IPS-20b (cell line): ENCODE data around the gene STK38.
A peak's percentile ranks its signal among the peaks of the same experiment; 100 is the strongest.
"Not testable (repeated sequence)": the region's sequence is repeated elsewhere in the genome, so short reads cannot be mapped to it uniquely, and the experiment has no call there.

Experiments used
- H3K27ac ChIP-seq: one replicate; pipeline ENCODE4 v1.5.1; 2013; ENCODE audit warnings: low read length
- H3K27me3 ChIP-seq: 2 replicates; pipeline ENCODE4 v1.6.1; 2013; ENCODE audit warnings: mild to moderate bottlenecking, low read length, inconsistent platforms; ENCODE audit not compliant: insufficient read depth
- H3K36me3 ChIP-seq: 2 replicates; pipeline ENCODE4 v1.6.1; 2013; ENCODE audit warnings: low read depth, mild to moderate bottlenecking, inconsistent platforms, low read length, moderate library complexity; ENCODE audit not compliant: insufficient read depth
- H3K4me1 ChIP-seq: 2 replicates; pipeline ENCODE4 v1.6.1; 2013; ENCODE audit warnings: mild to moderate bottlenecking, control low read depth, inconsistent platforms, low read length, moderate library complexity; ENCODE audit not compliant: insufficient read depth
- H3K4me3 ChIP-seq: 2 replicates; pipeline ENCODE4 v1.5.1; 2013; ENCODE audit warnings: mild to moderate bottlenecking, low read length, inconsistent platforms
- H3K9ac ChIP-seq: 2 replicates; pipeline ENCODE4 v1.6.1; 2013; ENCODE audit warnings: low read depth, mild to moderate bottlenecking, inconsistent platforms, low read length, moderate library complexity
- H3K9me3 ChIP-seq: 2 replicates; pipeline ENCODE4 v1.6.1; 2013; ENCODE audit warnings: mild to moderate bottlenecking, low read depth, low read length, inconsistent platforms; ENCODE audit not compliant: insufficient read depth

STK38 gene

DNA sequence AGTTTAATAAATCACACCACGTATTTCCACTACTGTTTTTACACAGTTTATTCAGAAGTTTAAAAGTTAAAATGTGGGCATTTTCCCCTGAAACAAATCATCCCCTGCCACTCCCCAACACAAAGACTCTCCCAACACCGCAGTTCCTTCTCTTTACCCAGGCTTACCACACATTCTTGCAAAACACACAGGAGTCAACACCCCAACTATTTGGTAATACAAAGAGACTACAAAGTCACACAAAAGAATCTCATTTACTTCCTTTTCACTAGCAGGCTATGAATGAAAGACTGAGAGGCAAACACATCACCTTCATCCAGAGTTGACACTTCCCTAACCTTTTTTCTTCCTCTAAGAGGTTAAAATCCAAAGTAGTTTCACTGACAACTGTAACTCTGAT lies 53.4 kb downstream of the STK38 start:
- no peaks in the 10 kb centered on the region for H3K27me3 ChIP-seq
- H3K36me3 ChIP-seq = peaks cover 51% of the 10 kb centered on the region
- H3K9me3 ChIP-seq = no peaks in the 10 kb centered on the region
- no peak overlapping the region for H3K4me3 ChIP-seq
- H3K4me1 ChIP-seq = peaks cover 12% of the 10 kb centered on the region
- H3K27ac ChIP-seq = peak overlapping the region; percentile 29
- no peak overlapping the region for H3K9ac ChIP-seq

GRCh38 chr6:36493319-36493718 lies 54.0 kb downstream of the STK38 start:
- no peaks in the 10 kb centered on the region for H3K27me3 ChIP-seq

GRCh38 chr6:36492621-36493020 lies 54.7 kb downstream of the STK38 start:
- Histone ChIP-seq H3K36me3 (peaks cover 57% of the 10 kb centered on the region), H3K4me1 (peaks cover 12% of the 10 kb centered on the region), H3K27ac (no peak overlapping the region), H3K4me3 (no peak overlapping the region), H3K9ac (no peak overlapping the region), H3K27me3 (no peaks in the 10 kb centered on the region), H3K9me3 (no peaks in the 10 kb centered on the region)

More at GRCh38 chr6:36493319-36493718, 54.0 kb downstream of the STK38 start:
- Histone ChIP-seq H3K9me3 (no peaks in the 10 kb centered on the region), H3K4me1 (peaks cover 12% of the 10 kb centered on the region), H3K27ac (peak overlapping the region; percentile 29), H3K36me3 (peaks cover 51% of the 10 kb centered on the region), H3K4me3 (no peak overlapping the region), H3K9ac (no peak overlapping the region)

- no peak overlapping the region for H3K9ac ChIP-seq
- no peak overlapping the region for H3K27ac ChIP-seq
- peaks cover 58% of the 10 kb centered on the region for H3K36me3 ChIP-seq
- H3K9me3 ChIP-seq = no peaks in the 10 kb centered on the region
- no peak overlapping the region for H3K4me3 ChIP-seq
- H3K27me3 ChIP-seq = no peaks in the 10 kb centered on the region
- peaks cover 12% of the 10 kb centered on the region for H3K4me1 ChIP-seq
Observed at GRCh38 chr6:36492092-36492491, 55.2 kb downstream of the STK38 start.

- H3K9me3 ChIP-seq = no peaks in the 10 kb centered on the region
- H3K9ac ChIP-seq = no peak overlapping the region
- H3K27ac ChIP-seq = no peak overlapping the region
- no peak overlapping the region for H3K4me3 ChIP-seq
- H3K4me1 ChIP-seq = peaks cover 12% of the 10 kb centered on the region
- H3K36me3 ChIP-seq = peaks cover 58% of the 10 kb centered on the region
- no peaks in the 10 kb centered on the region for H3K27me3 ChIP-seq
Observed at GRCh38 chr6:36491378-36491965, 55.8 kb downstream of the STK38 start.

DNA sequence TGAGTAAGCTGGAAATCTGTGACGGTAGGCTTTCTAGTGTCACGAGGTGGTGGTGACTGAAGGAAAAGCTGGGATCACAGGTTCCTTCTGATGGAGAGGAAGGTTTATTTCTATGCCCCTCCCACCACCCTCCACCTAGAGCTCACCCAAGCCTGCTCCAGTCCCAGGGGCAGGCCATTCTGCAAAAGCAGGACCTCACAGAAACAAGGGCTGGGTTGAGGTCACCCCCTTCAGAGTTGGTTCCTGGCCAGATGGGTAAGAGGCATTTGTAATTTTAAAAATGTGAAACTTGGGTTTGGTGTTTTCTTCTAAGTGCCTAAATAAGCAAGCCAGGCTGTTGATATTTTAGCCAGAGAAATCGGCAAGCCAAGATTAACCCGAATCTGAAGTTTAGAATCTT lies 57.9 kb downstream of the STK38 start:
- Histone ChIP-seq H3K4me1 (peaks cover 12% of the 10 kb centered on the region), H3K9me3 (no peaks in the 10 kb centered on the region), H3K4me3 (no peak overlapping the region), H3K27me3 (no peaks in the 10 kb centered on the region), H3K27ac (no peak overlapping the region), H3K9ac (no peak overlapping the region), H3K36me3 (peaks cover 53% of the 10 kb centered on the region)

DNA sequence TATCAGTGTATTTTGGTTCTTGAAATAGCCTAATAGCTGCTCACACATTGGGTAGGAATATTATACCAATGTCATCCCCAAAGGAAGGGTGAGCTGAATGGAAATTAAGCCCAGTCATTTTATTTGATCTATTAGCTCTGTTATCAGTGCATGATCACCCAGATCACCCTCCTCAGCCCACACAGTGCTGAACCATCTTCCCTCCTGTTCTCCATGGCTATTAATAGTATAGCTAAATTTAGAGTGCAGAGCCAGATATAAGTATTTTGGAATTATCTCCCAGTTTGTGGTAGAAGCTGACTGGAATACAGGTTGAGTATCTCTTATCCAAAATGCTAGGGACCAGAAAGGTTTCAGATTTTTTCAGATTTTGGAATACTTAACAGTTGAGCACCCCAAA lies 59.1 kb downstream of the STK38 start:
- H3K4me3 ChIP-seq = no peak overlapping the region
- no peaks in the 10 kb centered on the region for H3K9me3 ChIP-seq
- H3K36me3 ChIP-seq = peaks cover 47% of the 10 kb centered on the region
- no peak overlapping the region for H3K27ac ChIP-seq
- peaks cover 5% of the 10 kb centered on the region; the same call in 1 of the 2 replicates for H3K4me1 ChIP-seq
- H3K9ac ChIP-seq = no peak overlapping the region
- no peaks in the 10 kb centered on the region for H3K27me3 ChIP-seq

DNA sequence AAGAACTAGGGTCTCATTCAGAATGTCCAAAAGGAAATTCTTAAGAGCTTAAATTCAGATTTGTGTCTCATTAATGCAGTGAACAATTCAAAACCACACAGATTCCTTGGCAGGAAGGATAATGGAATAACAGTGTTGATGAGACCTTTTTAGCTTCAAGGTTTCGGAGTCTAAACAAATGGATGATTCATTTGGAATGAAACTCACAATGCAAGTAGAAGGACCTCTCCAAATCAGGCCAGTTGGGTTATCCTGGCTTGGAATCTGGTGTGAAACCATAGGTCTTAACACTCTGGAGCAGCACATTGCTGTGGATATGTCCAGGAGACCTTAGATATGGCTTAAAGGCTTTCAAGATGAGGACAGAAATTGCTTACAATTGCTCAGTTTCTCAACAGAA lies 59.6 kb downstream of the STK38 start:
- peaks cover 4% of the 10 kb centered on the region; the same call in 1 of the 2 replicates for H3K4me1 ChIP-seq
- no peak overlapping the region for H3K9ac ChIP-seq
- H3K4me3 ChIP-seq = no peak overlapping the region
- H3K27me3 ChIP-seq = no peaks in the 10 kb centered on the region
- H3K9me3 ChIP-seq = no peaks in the 10 kb centered on the region
- H3K27ac ChIP-seq = no peak overlapping the region
- peaks cover 47% of the 10 kb centered on the region for H3K36me3 ChIP-seq

GRCh38 chr6:36484736-36485135 lies 62.5 kb downstream of the STK38 start:
- no peak overlapping the region for H3K4me3 ChIP-seq
- no peaks in the 10 kb centered on the region for H3K27me3 ChIP-seq
- H3K9me3 ChIP-seq = no peaks in the 10 kb centered on the region

DNA sequence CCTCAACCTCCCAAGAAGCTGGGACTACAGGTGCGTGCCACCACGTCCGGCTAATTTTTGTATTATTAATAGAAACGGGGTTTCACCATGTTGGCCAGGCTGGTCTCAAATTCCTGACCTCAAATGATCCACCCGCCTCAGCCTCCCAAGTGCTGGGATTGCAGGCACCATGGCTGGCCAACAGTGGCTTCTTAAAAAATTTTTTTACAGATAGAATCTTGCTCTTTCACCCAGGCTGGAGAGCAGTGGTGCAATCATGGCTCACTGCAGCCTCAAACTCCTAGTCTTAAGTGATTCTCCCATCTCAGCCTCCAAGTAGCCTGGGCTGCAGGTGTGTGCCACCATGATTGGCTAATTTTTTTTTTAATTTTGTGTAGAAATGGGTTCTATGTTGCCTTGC lies 64.0 kb downstream of the STK38 start:
- H3K9ac ChIP-seq, H3K4me3 ChIP-seq, H3K9me3 ChIP-seq, H3K27me3 ChIP-seq, H3K4me1 ChIP-seq, H3K27ac ChIP-seq: not testable (repeated sequence)
- peaks cover 60% of the 10 kb centered on the region for H3K36me3 ChIP-seq

More at GRCh38 chr6:36484736-36485135, 62.5 kb downstream of the STK38 start:
- Histone ChIP-seq H3K9ac (no peak overlapping the region), H3K27ac (no peak overlapping the region), H3K4me1 (no peaks in the 10 kb centered on the region), H3K36me3 (peaks cover 61% of the 10 kb centered on the region)

DNA sequence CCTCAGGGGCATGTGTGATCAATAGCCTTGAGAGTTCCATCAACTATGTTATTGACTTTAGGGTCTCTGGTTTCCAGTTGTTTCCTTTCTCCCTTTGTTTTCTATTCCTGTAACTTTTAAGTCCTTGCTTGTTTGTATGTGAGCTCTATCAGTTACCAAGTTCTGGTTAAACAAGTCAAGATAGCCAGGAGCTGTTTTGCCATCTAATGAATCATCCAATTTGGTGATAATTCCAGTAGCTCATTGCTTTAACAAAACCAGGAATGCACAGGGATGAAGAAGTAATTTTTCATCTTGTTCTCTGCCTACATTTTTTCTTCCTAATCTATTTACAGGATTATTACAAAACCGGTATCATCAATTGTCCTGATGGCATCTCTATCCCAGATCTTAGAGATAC lies 68.0 kb downstream of the STK38 start:
- Histone ChIP-seq H3K9ac (no peak overlapping the region), H3K36me3 (peaks cover 36% of the 10 kb centered on the region)

GRCh38 chr6:36478051-36478526 lies 69.2 kb downstream of the STK38 start:
- Histone ChIP-seq H3K9ac (no peak overlapping the region), H3K27ac (no peak overlapping the region), H3K4me3 (no peak overlapping the region), H3K27me3 (no peaks in the 10 kb centered on the region), H3K4me1 (no peaks in the 10 kb centered on the region), H3K9me3 (no peaks in the 10 kb centered on the region), H3K36me3 (peaks cover 36% of the 10 kb centered on the region)

More for the DNA sequence above, 68.0 kb downstream of the STK38 start:
- no peaks in the 10 kb centered on the region for H3K27me3 ChIP-seq
- no peak overlapping the region for H3K4me3 ChIP-seq
- no peak overlapping the region for H3K27ac ChIP-seq
- H3K9me3 ChIP-seq = no peaks in the 10 kb centered on the region
- no peaks in the 10 kb centered on the region for H3K4me1 ChIP-seq
